ENCODE results near the gene C18orf32.
"Not testable (repeated sequence)": the region's sequence is repeated elsewhere in the genome, so short reads cannot be mapped to it uniquely, and the experiment has no call there.

C18orf32 gene

GRCh38 chr18:49486606-49486952 lies 455 bp downstream of the C18orf32 start:
- Histone ChIP-seq H3K4me1 (ENCODE audit: control insufficient read depth, insufficient read depth, low read length) (peaks cover 11% of the 10 kb centered on the region), H3K36me3 (ENCODE audit: control insufficient read depth in 2 of 2, insufficient read depth in 2 of 2, low read length in 2 of 2) (peaks cover 26 to 30% of the 10 kb centered on the region in 2 donors), H3K9me3 (ENCODE audit: control insufficient read depth in 2 of 2, low read length in 2 of 2) (no peaks in the 10 kb centered on the region)

GRCh38 chr18:49486134-49486533 lies 900 bp downstream of the C18orf32 start:
- Histone ChIP-seq H3K27me3 (ENCODE audit: control insufficient read depth in 1 of 2, insufficient read depth in 2 of 2, low read length in 2 of 2) (no peaks in the 10 kb centered on the region), H3K9ac (ENCODE audit: low read length in 2 of 2) (peak overlapping the region; percentile 89 to 93), H3K4me1 (ENCODE audit: control insufficient read depth, insufficient read depth, low read length) (peaks cover 7% of the 10 kb centered on the region), H3K27ac (ENCODE audit: low read length) (no peak overlapping the region), H3K36me3 (ENCODE audit: control insufficient read depth in 2 of 2, insufficient read depth in 2 of 2, low read length in 2 of 2) (peaks cover 30 to 31% of the 10 kb centered on the region in 2 donors), H3K4me3 (ENCODE audit: low read length in 2 of 2) (peak overlapping the region; percentile 81 to 92), H3K9me3 (ENCODE audit: control insufficient read depth in 2 of 2, low read length in 2 of 2) (no peaks in the 10 kb centered on the region)

More at GRCh38 chr18:49486606-49486952, 455 bp downstream of the C18orf32 start:
- Histone ChIP-seq H3K27ac (ENCODE audit: low read length) (peak overlapping the region; percentile 78), H3K9ac (ENCODE audit: low read length in 2 of 2) (peak overlapping the region; percentile 89 to 93), H3K4me3 (ENCODE audit: low read length in 2 of 2) (peak overlapping the region; percentile 81 to 92), H3K27me3 (ENCODE audit: control insufficient read depth in 1 of 2, insufficient read depth in 2 of 2, low read length in 2 of 2) (no peaks in the 10 kb centered on the region)

GRCh38 chr18:49483198-49483597 lies 3.8 kb downstream of the C18orf32 start:
- no peaks in the 10 kb centered on the region for H3K9me3 ChIP-seq (ENCODE audit: control insufficient read depth in 2 of 2, low read length in 2 of 2)
- H3K27me3 ChIP-seq (ENCODE audit: control insufficient read depth in 1 of 2, insufficient read depth in 2 of 2, low read length in 2 of 2) = no peaks in the 10 kb centered on the region
- H3K27ac ChIP-seq (ENCODE audit: low read length) = no peak overlapping the region
- peaks cover 22 to 30% of the 10 kb centered on the region in 2 donors for H3K36me3 ChIP-seq (ENCODE audit: control insufficient read depth in 2 of 2, insufficient read depth in 2 of 2, low read length in 2 of 2)
- H3K4me1 ChIP-seq (ENCODE audit: control insufficient read depth, insufficient read depth, low read length) = peaks cover 12% of the 10 kb centered on the region
- no peak overlapping the region for H3K9ac ChIP-seq (ENCODE audit: low read length in 2 of 2)
- H3K4me3 ChIP-seq (ENCODE audit: low read length in 2 of 2) = no peak overlapping the region

- Histone ChIP-seq H3K4me3 (ENCODE audit: low read length in 2 of 2) (no peak overlapping the region), H3K27ac (ENCODE audit: low read length) (no peak overlapping the region), H3K36me3 (ENCODE audit: control insufficient read depth in 2 of 2, insufficient read depth in 2 of 2, low read length in 2 of 2) (peaks cover 18 to 26% of the 10 kb centered on the region in 2 donors), H3K27me3 (ENCODE audit: control insufficient read depth in 1 of 2, insufficient read depth in 2 of 2, low read length in 2 of 2) (no peaks in the 10 kb centered on the region), H3K9ac (ENCODE audit: low read length in 2 of 2) (no peak overlapping the region), H3K4me1 (ENCODE audit: control insufficient read depth, insufficient read depth, low read length) (peaks cover 5% of the 10 kb centered on the region), H3K9me3 (ENCODE audit: control insufficient read depth in 2 of 2, low read length in 2 of 2) (no peaks in the 10 kb centered on the region)
Measured at GRCh38 chr18:49481907-49482306, 5.1 kb downstream of the C18orf32 start.

GRCh38 chr18:49481317-49481716 lies 5.7 kb downstream of the C18orf32 start:
- H3K27me3 ChIP-seq (ENCODE audit: control insufficient read depth in 1 of 2, insufficient read depth in 2 of 2, low read length in 2 of 2) = no peaks in the 10 kb centered on the region
- H3K27ac ChIP-seq (ENCODE audit: low read length) = no peak overlapping the region
- H3K36me3 ChIP-seq (ENCODE audit: control insufficient read depth in 2 of 2, insufficient read depth in 2 of 2, low read length in 2 of 2) = peaks cover 18 to 26% of the 10 kb centered on the region in 2 donors
- H3K4me1 ChIP-seq (ENCODE audit: control insufficient read depth, insufficient read depth, low read length) = peaks cover 5% of the 10 kb centered on the region
- no peak overlapping the region for H3K9ac ChIP-seq (ENCODE audit: low read length in 2 of 2)
- H3K4me3 ChIP-seq (ENCODE audit: low read length in 2 of 2) = no peak overlapping the region
- no peaks in the 10 kb centered on the region for H3K9me3 ChIP-seq (ENCODE audit: control insufficient read depth in 2 of 2, low read length in 2 of 2)

- no peaks in the 10 kb centered on the region for H3K9me3 ChIP-seq (ENCODE audit: control insufficient read depth in 2 of 2, low read length in 2 of 2)
- peaks cover 18 to 26% of the 10 kb centered on the region in 2 donors for H3K36me3 ChIP-seq (ENCODE audit: control insufficient read depth in 2 of 2, insufficient read depth in 2 of 2, low read length in 2 of 2)
- peaks cover 5% of the 10 kb centered on the region for H3K4me1 ChIP-seq (ENCODE audit: control insufficient read depth, insufficient read depth, low read length)
- no peak overlapping the region for H3K4me3 ChIP-seq (ENCODE audit: low read length in 2 of 2)
- H3K27ac ChIP-seq (ENCODE audit: low read length) = no peak overlapping the region
- no peaks in the 10 kb centered on the region for H3K27me3 ChIP-seq (ENCODE audit: control insufficient read depth in 1 of 2, insufficient read depth in 2 of 2, low read length in 2 of 2)
- H3K9ac ChIP-seq (ENCODE audit: low read length in 2 of 2) = peak overlapping the region in 1 of 2 donors; percentile 38
Measured at GRCh38 chr18:49479381-49480137, 7.5 kb downstream of the C18orf32 start.

GRCh38 chr18:49476664-49477411 lies 10.2 kb downstream of the C18orf32 start:
- Histone ChIP-seq H3K9me3 (ENCODE audit: control insufficient read depth in 2 of 2, low read length in 2 of 2) (no peaks in the 10 kb centered on the region), H3K4me3 (ENCODE audit: low read length in 2 of 2) (no peak overlapping the region), H3K27ac (ENCODE audit: low read length) (no peak overlapping the region), H3K4me1 (ENCODE audit: control insufficient read depth, insufficient read depth, low read length) (peaks cover 5% of the 10 kb centered on the region), H3K36me3 (ENCODE audit: control insufficient read depth in 2 of 2, insufficient read depth in 2 of 2, low read length in 2 of 2) (peaks cover 18 to 19% of the 10 kb centered on the region in 2 donors), H3K27me3 (ENCODE audit: control insufficient read depth in 1 of 2, insufficient read depth in 2 of 2, low read length in 2 of 2) (no peaks in the 10 kb centered on the region), H3K9ac (ENCODE audit: low read length in 2 of 2) (no peak overlapping the region)

GRCh38 chr18:49474935-49475334 lies 12.1 kb downstream of the C18orf32 start:
- not testable (repeated sequence) for H3K4me1 ChIP-seq (ENCODE audit: control insufficient read depth, insufficient read depth, low read length); H3K27ac ChIP-seq (ENCODE audit: low read length); H3K27me3 ChIP-seq (ENCODE audit: control insufficient read depth in 1 of 2, insufficient read depth in 2 of 2, low read length in 2 of 2); H3K4me3 ChIP-seq (ENCODE audit: low read length in 2 of 2); H3K9ac ChIP-seq (ENCODE audit: low read length in 2 of 2); H3K36me3 ChIP-seq (ENCODE audit: control insufficient read depth in 2 of 2, insufficient read depth in 2 of 2, low read length in 2 of 2); H3K9me3 ChIP-seq (ENCODE audit: control insufficient read depth in 2 of 2, low read length in 2 of 2)

GRCh38 chr18:49473721-49474120 lies 13.3 kb downstream of the C18orf32 start:
- Histone ChIP-seq H3K27ac (ENCODE audit: low read length) (no peak overlapping the region), H3K9me3 (ENCODE audit: control insufficient read depth in 2 of 2, low read length in 2 of 2) (no peaks in the 10 kb centered on the region), H3K9ac (ENCODE audit: low read length in 2 of 2) (no peak overlapping the region), H3K27me3 (ENCODE audit: control insufficient read depth in 1 of 2, insufficient read depth in 2 of 2, low read length in 2 of 2) (peaks cover 0 to 3% of the 10 kb centered on the region in 2 donors), H3K4me1 (ENCODE audit: control insufficient read depth, insufficient read depth, low read length) (no peaks in the 10 kb centered on the region), H3K4me3 (ENCODE audit: low read length in 2 of 2) (no peak overlapping the region), H3K36me3 (ENCODE audit: control insufficient read depth in 2 of 2, insufficient read depth in 2 of 2, low read length in 2 of 2) (no peaks in the 10 kb centered on the region)

- H3K27me3 ChIP-seq (ENCODE audit: control insufficient read depth in 1 of 2, insufficient read depth in 2 of 2, low read length in 2 of 2) = peaks cover 0 to 4% of the 10 kb centered on the region in 2 donors
- no peaks in the 10 kb centered on the region for H3K9me3 ChIP-seq (ENCODE audit: control insufficient read depth in 2 of 2, low read length in 2 of 2)
- H3K4me1 ChIP-seq (ENCODE audit: control insufficient read depth, insufficient read depth, low read length) = no peaks in the 10 kb centered on the region
- H3K4me3 ChIP-seq (ENCODE audit: low read length in 2 of 2) = no peak overlapping the region
- no peaks in the 10 kb centered on the region for H3K36me3 ChIP-seq (ENCODE audit: control insufficient read depth in 2 of 2, insufficient read depth in 2 of 2, low read length in 2 of 2)
- no peak overlapping the region for H3K27ac ChIP-seq (ENCODE audit: low read length)
- no peak overlapping the region for H3K9ac ChIP-seq (ENCODE audit: low read length in 2 of 2)
Measured at GRCh38 chr18:49472459-49472858, 14.6 kb downstream of the C18orf32 start.

GRCh38 chr18:49471532-49471931 lies 15.5 kb downstream of the C18orf32 start:
- Histone ChIP-seq H3K4me3 (ENCODE audit: low read length in 2 of 2) (no peak overlapping the region), H3K9ac (ENCODE audit: low read length in 2 of 2) (no peak overlapping the region), H3K27me3 (ENCODE audit: control insufficient read depth in 1 of 2, insufficient read depth in 2 of 2, low read length in 2 of 2) (peaks cover 0 to 4% of the 10 kb centered on the region in 2 donors), H3K36me3 (ENCODE audit: control insufficient read depth in 2 of 2, insufficient read depth in 2 of 2, low read length in 2 of 2) (no peaks in the 10 kb centered on the region), H3K4me1 (ENCODE audit: control insufficient read depth, insufficient read depth, low read length) (no peaks in the 10 kb centered on the region), H3K9me3 (ENCODE audit: control insufficient read depth in 2 of 2, low read length in 2 of 2) (no peaks in the 10 kb centered on the region), H3K27ac (ENCODE audit: low read length) (no peak overlapping the region)
